DND-41 (cell line): ENCODE measurements around the gene CT83.

Source experiments
- ATAC-seq: fragments of 200-7000 bp; cut with Tn5 transposase; 3 replicates; pipeline ENCODE4 v1.9.1; 2021; ENCODE audit warnings: low read depth; ENCODE audit not compliant: insufficient read depth
- DNase-seq: peaks from one replicate; pipeline ENCODE4 v3.0.0-alpha.2; 2020
- H2AFZ ChIP-seq: 2 replicates; pipeline ENCODE4 v1.6.0; 2012; ENCODE audit warnings: low read depth, low read length
- H3K27ac ChIP-seq: 2 replicates; pipeline ENCODE4 v1.5.1; 2012; ENCODE audit warnings: low read length, inconsistent platforms
- H3K27me3 ChIP-seq: fragments of 200-600 bp; sonication (generic); 2 replicates; pipeline ENCODE4 v1.6.0; 2012; ENCODE audit warnings: low read length, mild to moderate bottlenecking, inconsistent platforms; ENCODE audit not compliant: insufficient read depth, poor library complexity
- H3K36me3 ChIP-seq: 2 replicates; pipeline ENCODE4 v1.5.1; 2012; ENCODE audit warnings: low read length, inconsistent platforms; ENCODE audit not compliant: insufficient read depth
- H3K4me1 ChIP-seq: 2 replicates; pipeline ENCODE4 v1.5.1; 2012; ENCODE audit warnings: mild to moderate bottlenecking, low read length; ENCODE audit not compliant: insufficient read depth
- H3K4me2 ChIP-seq: 2 replicates; pipeline ENCODE4 v1.6.0; 2012; ENCODE audit warnings: mild to moderate bottlenecking, moderate library complexity, low read length, inconsistent platforms; ENCODE audit not compliant: insufficient read depth
- H3K4me3 ChIP-seq, 2 experiments: fragments of 200-600 bp in 1 of 2; shearing (Covaris generic) in 1 of 2; 2 replicates each; pipeline ENCODE4 v1.5.1; 2012 to 2016; ENCODE audit warnings: inconsistent platforms in 2 of 2, low read length in 2 of 2, mild to moderate bottlenecking in 2 of 2, low read depth in 1 of 2, moderate library complexity in 1 of 2
- H3K79me2 ChIP-seq: 2 replicates; pipeline ENCODE4 v1.6.0; 2012; ENCODE audit warnings: low read length, inconsistent platforms; ENCODE audit not compliant: insufficient read depth
- H3K9ac ChIP-seq: 2 replicates; pipeline ENCODE4 v1.6.0; 2012; ENCODE audit warnings: low read depth, mild to moderate bottlenecking, inconsistent platforms, low read length, moderate library complexity
- H3K9me3 ChIP-seq: 2 replicates; pipeline ENCODE4 v1.5.1; 2012; ENCODE audit warnings: low read length, moderate library complexity, mild to moderate bottlenecking, inconsistent platforms; ENCODE audit not compliant: insufficient read depth, severe bottlenecking
- H4K20me1 ChIP-seq: 2 replicates; pipeline ENCODE4 v1.6.0; 2012; ENCODE audit warnings: low read length; ENCODE audit not compliant: insufficient read depth
- CTCF ChIP-seq: IDR thresholded peaks from 2 replicates; pipeline ENCODE4 v1.5.1; 2012; ENCODE audit warnings: borderline replicate concordance, low read length, moderate library complexity, mild to moderate bottlenecking; ENCODE audit not compliant: poor library complexity, severe bottlenecking; ENCODE audit errors: extremely low read depth
- EZH2 ChIP-seq: IDR thresholded peaks from 3 replicates; pipeline ENCODE4 v1.6.1; 2012; ENCODE audit warnings: borderline replicate concordance, low read depth, mild to moderate bottlenecking, moderate library complexity, low read length, inconsistent platforms; ENCODE audit not compliant: severe bottlenecking

The CT83 gene

DNA sequence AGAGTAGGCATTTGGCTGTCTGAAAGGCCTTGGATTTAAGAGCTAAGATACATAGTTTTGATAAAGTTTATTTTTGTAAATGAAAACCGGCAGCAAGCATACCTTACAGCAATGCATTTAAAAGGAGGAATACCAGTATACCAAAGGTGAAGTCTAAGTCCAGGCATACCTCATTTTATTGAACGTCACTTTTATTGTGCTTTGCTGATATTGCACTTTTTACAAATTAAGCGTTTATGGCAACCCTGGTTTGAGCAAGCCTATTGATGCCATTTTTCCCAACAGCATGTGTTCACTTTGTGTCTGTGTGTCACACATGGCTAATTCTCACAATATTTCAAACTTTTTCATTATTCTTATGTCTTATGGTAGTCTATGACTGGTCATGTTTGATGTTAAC is 34.8 kb downstream of the CT83 start:
- no peak for ATAC-seq
- Histone ChIP-seq H3K4me3 (no peak overlapping the region), H3K4me2 (no peak overlapping the region), H3K9me3 (no peaks in the 10 kb centered on the region), H4K20me1 (no peaks in the 10 kb centered on the region), H3K79me2 (no peaks in the 10 kb centered on the region), H3K27me3 (no peaks in the 10 kb centered on the region), H3K9ac (no peak overlapping the region), H2AFZ (no peak overlapping the region), H3K36me3 (no peaks in the 10 kb centered on the region), H3K4me1 (no peaks in the 10 kb centered on the region), H3K27ac (no peak overlapping the region)
- DNase-seq: no peak
- TF ChIP-seq CTCF: no peak
- no peak for TF ChIP-seq EZH2

DNA sequence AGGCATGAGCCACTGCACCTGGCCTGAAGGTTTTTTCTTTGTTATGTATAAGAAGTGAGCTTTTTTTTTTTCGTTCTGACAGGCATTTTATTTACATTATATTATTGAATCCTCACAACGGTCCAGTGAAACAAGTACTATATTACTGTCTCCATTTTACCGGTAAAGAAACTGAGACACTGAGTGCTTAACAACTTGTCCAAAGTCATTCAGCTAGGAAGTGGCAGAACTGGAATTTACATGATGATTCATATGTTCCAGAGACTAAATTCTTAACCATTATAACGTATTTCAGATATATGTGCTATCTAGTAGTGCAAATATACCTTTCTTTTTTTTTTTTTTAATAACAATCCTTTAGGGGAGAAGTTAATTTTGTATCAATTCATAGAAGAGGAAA is 44.8 kb downstream of the CT83 start:
- Histone ChIP-seq H4K20me1 (no peaks in the 10 kb centered on the region), H3K36me3 (no peaks in the 10 kb centered on the region), H3K79me2 (no peaks in the 10 kb centered on the region), H2AFZ (no peak overlapping the region), H3K9ac (no peak overlapping the region), H3K9me3 (no peaks in the 10 kb centered on the region), H3K27ac (no peak overlapping the region), H3K4me3 (no peak overlapping the region), H3K4me2 (no peak overlapping the region), H3K4me1 (no peaks in the 10 kb centered on the region), H3K27me3 (no peaks in the 10 kb centered on the region)
- TF ChIP-seq CTCF: no peak
- TF ChIP-seq EZH2: no peak
- no peak for DNase-seq
- ATAC-seq: no peak

DNA sequence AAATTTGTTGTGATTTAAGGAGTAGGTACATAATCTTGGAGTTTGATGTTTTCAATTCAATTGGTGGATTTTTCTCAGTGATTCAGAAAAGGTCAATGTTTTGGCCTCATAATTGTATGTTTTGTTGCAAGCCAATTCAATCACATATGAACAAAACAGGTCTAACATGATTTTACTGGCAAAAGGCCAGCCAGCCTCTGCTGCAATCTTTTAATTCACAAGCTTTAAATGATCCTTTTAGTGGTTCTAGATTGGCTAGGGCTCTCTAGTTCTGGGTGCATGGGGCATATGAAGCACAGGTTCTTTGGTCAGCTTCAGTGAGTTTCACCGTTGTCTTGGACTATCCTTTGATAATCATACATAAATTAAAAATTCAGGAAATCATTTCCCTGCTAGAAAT is 45.6 kb downstream of the CT83 start:
- H3K4me1 ChIP-seq: no peaks in the 10 kb centered on the region
- no peak for DNase-seq
- H3K4me3 ChIP-seq: no peak overlapping the region
- no peaks in the 10 kb centered on the region for H3K9me3 ChIP-seq
- ATAC-seq: no peak
- H3K36me3 ChIP-seq: no peaks in the 10 kb centered on the region
- no peak overlapping the region for H3K9ac ChIP-seq
- no peak overlapping the region for H3K4me2 ChIP-seq
- no peak overlapping the region for H2AFZ ChIP-seq
- no peaks in the 10 kb centered on the region for H4K20me1 ChIP-seq
- H3K27ac ChIP-seq: no peak overlapping the region
- no peaks in the 10 kb centered on the region for H3K27me3 ChIP-seq
- no peaks in the 10 kb centered on the region for H3K79me2 ChIP-seq
- TF ChIP-seq CTCF: no peak
- no peak for TF ChIP-seq EZH2

GRCh38 chrX:116413273-116413672 is 49.5 kb downstream of the CT83 start:
- no peaks in the 10 kb centered on the region for H3K9me3 ChIP-seq
- H3K4me1 ChIP-seq: no peaks in the 10 kb centered on the region
- DNase-seq (no peak), ATAC-seq (no peak)
- H3K4me2 ChIP-seq: no peak overlapping the region
- TF ChIP-seq EZH2 (no peak), CTCF (no peak)
- H3K4me3 ChIP-seq: no peak overlapping the region
- H3K9ac ChIP-seq: no peak overlapping the region
- H4K20me1 ChIP-seq: no peaks in the 10 kb centered on the region
- no peaks in the 10 kb centered on the region for H3K27me3 ChIP-seq
- no peak overlapping the region for H2AFZ ChIP-seq
- H3K27ac ChIP-seq: no peak overlapping the region
- H3K36me3 ChIP-seq: no peaks in the 10 kb centered on the region
- no peaks in the 10 kb centered on the region for H3K79me2 ChIP-seq
